Osteocyte (in vitro differentiated cells): ENCODE results near the gene AACS. TPM values are rescaled to one million over a fixed set of nuclear protein-coding genes. Genes with fewer than 3 reads are reported as not detected.

ENCODE experiments used
- DNase-seq: peaks from one replicate; pipeline ENCODE4 v3.0.0; 2021; ENCODE audit warnings: mixed read lengths; ENCODE audit not compliant: unreplicated experiment; ENCODE audit errors: extremely low spot score
- H3K27ac Mint-ChIP-seq: one replicate; pipeline ENCODE4 v1.8.0; 2021; ENCODE audit warnings: mild to moderate bottlenecking, mixed read lengths; ENCODE audit not compliant: unreplicated experiment
- H3K27me3 Mint-ChIP-seq: one replicate; pipeline ENCODE4 v1.8.0; 2021; ENCODE audit warnings: mixed read lengths; ENCODE audit not compliant: unreplicated experiment
- H3K36me3 Mint-ChIP-seq: one replicate; pipeline ENCODE4 v1.8.0; 2021; ENCODE audit warnings: mixed read lengths; ENCODE audit not compliant: unreplicated experiment
- H3K4me1 Mint-ChIP-seq: one replicate; pipeline ENCODE4 v1.8.0; 2021; ENCODE audit warnings: mixed read lengths; ENCODE audit not compliant: unreplicated experiment
- H3K4me3 Mint-ChIP-seq: one replicate; pipeline ENCODE4 v1.8.0; 2021; ENCODE audit warnings: mild to moderate bottlenecking, moderate library complexity, mixed read lengths; ENCODE audit not compliant: unreplicated experiment
- H3K9me3 Mint-ChIP-seq: one replicate; pipeline ENCODE4 v1.8.0; 2021; ENCODE audit warnings: mixed read lengths; ENCODE audit not compliant: unreplicated experiment
- CTCF ChIP-seq: fragments of 200-600 bp; sonication (generic); IDR thresholded peaks from 2 replicates; pipeline ENCODE4 v1.5.0; 2021; ENCODE audit warnings: antibody characterized with exemption, mild to moderate bottlenecking, moderate library complexity
- total RNA-seq: library from RNA; stranded (reverse); gene quantifications from 2 replicates; pipeline ENCODE4 v1.2.1, GENCODE V29; 2021

AACS gene
- total RNA-seq, 1 donor from 2014 or later = 22.0 TPM

- no peak for TF ChIP-seq CTCF
- no peak for DNase-seq
- H3K4me1 Mint-ChIP-seq = no peaks in the 10 kb centered on the region
- no peak overlapping the region for H3K27ac Mint-ChIP-seq
- no peaks in the 10 kb centered on the region for H3K9me3 Mint-ChIP-seq
- no peaks in the 10 kb centered on the region for H3K36me3 Mint-ChIP-seq
- peaks cover 27% of the 10 kb centered on the region for H3K27me3 Mint-ChIP-seq
- no peak overlapping the region for H3K4me3 Mint-ChIP-seq
Measured at GRCh38 chr12:125157177-125157576, 91.9 kb downstream of the AACS start.

GRCh38 chr12:125159702-125160101 lies 94.5 kb downstream of the AACS start:
- Mint-ChIP-seq H3K27ac (no peak overlapping the region), H3K4me1 (no peaks in the 10 kb centered on the region), H3K9me3 (no peaks in the 10 kb centered on the region), H3K36me3 (no peaks in the 10 kb centered on the region), H3K27me3 (peaks cover 17% of the 10 kb centered on the region), H3K4me3 (no peak overlapping the region)
- TF ChIP-seq CTCF = no peak
- DNase-seq = no peak

GRCh38 chr12:125160281-125160955 lies 95.2 kb downstream of the AACS start:
- Mint-ChIP-seq H3K36me3 (no peaks in the 10 kb centered on the region), H3K27ac (no peak overlapping the region), H3K4me3 (no peak overlapping the region), H3K27me3 (peaks cover 10% of the 10 kb centered on the region), H3K9me3 (no peaks in the 10 kb centered on the region), H3K4me1 (no peaks in the 10 kb centered on the region)
- TF ChIP-seq CTCF = no peak
- DNase-seq = no peak

- H3K9me3 Mint-ChIP-seq = no peaks in the 10 kb centered on the region
- no peaks in the 10 kb centered on the region for H3K36me3 Mint-ChIP-seq
- H3K27ac Mint-ChIP-seq = no peak overlapping the region
- H3K4me3 Mint-ChIP-seq = no peak overlapping the region
- TF ChIP-seq CTCF = no peak
- H3K27me3 Mint-ChIP-seq = peaks cover 8% of the 10 kb centered on the region
- no peaks in the 10 kb centered on the region for H3K4me1 Mint-ChIP-seq
- no peak for DNase-seq
Measured at GRCh38 chr12:125161712-125162022, 96.4 kb downstream of the AACS start.

- Mint-ChIP-seq H3K36me3 (no peaks in the 10 kb centered on the region), H3K4me3 (no peak overlapping the region), H3K27me3 (peaks cover 8% of the 10 kb centered on the region), H3K4me1 (no peaks in the 10 kb centered on the region), H3K27ac (no peak overlapping the region), H3K9me3 (no peaks in the 10 kb centered on the region)
- TF ChIP-seq CTCF = no peak
- no peak for DNase-seq
Measured at GRCh38 chr12:125162489-125163028, 97.3 kb downstream of the AACS start.
